ENCODE results near the gene MIEF2.
"Not testable (repeated sequence)": the region's sequence is repeated elsewhere in the genome, so short reads cannot be mapped to it uniquely, and the experiment has no call there.

Gene MIEF2

GRCh38 chr17:18281788-18282187 is 21.3 kb downstream of the MIEF2 start:
- DNase-seq (ENCODE audit: low read depth, low spot score) = no peak

GRCh38 chr17:18285296-18285695 is 24.8 kb downstream of the MIEF2 start:
- DNase-seq (ENCODE audit: low read depth, low spot score) = no peak

- DNase-seq (ENCODE audit: low read depth, low spot score) = no peak
Measured at GRCh38 chr17:18291718-18292540, 31.5 kb downstream of the MIEF2 start.

GRCh38 chr17:18298061-18298460 is 37.6 kb downstream of the MIEF2 start:
- not testable (repeated sequence) for DNase-seq (ENCODE audit: low read depth, low spot score)

- no peak for DNase-seq (ENCODE audit: low read depth, low spot score)
Measured at GRCh38 chr17:18300725-18301480, 40.4 kb downstream of the MIEF2 start.

- not testable (repeated sequence) for DNase-seq (ENCODE audit: low read depth, low spot score)
Measured at GRCh38 chr17:18303206-18303605, 42.7 kb downstream of the MIEF2 start.

- no peak for DNase-seq (ENCODE audit: low read depth, low spot score)
Measured at GRCh38 chr17:18309202-18309601, 48.7 kb downstream of the MIEF2 start.

- no peak for DNase-seq (ENCODE audit: low read depth, low spot score)
Measured at GRCh38 chr17:18314059-18314730, 53.7 kb downstream of the MIEF2 start.

GRCh38 chr17:18314731-18315561 is 54.5 kb downstream of the MIEF2 start, which contains the start of the genes SMCR8 and TOP3A:
Gene SMCR8, plus strand, starts transcription at chr17:18315293. Its CDS starts 497 bp downstream, at chr17:18315790.
Gene TOP3A, minus strand, starts transcription at chr17:18314994. Its CDS starts 216 bp downstream, at chr17:18314778.
- peak; percentile 99 for DNase-seq (ENCODE audit: low read depth, low spot score)

- no peak for DNase-seq (ENCODE audit: low read depth, low spot score)
Measured at GRCh38 chr17:18315562-18315922, 55.1 kb downstream of the MIEF2 start.

GRCh38 chr17:18315961-18316360 is 55.5 kb downstream of the MIEF2 start:
- no peak for DNase-seq (ENCODE audit: low read depth, low spot score)
